HG03060 (cell line): ENCODE results near the gene PCDH15.

Source experiments
- ATAC-seq: cut with Tn5 transposase; IDR thresholded peaks from one replicate; pipeline ENCODE4 v1.9.1; 2021; ENCODE audit warnings: low read depth, moderate number of reproducible peaks; ENCODE audit not compliant: unreplicated experiment

Gene PCDH15

GRCh38 chr10:53765311-53765710, 1035.7 kb downstream of the PCDH15 start:
- no peak for ATAC-seq

- ATAC-seq: no peak
Observed at GRCh38 chr10:53754596-53755250, 1046.3 kb downstream of the PCDH15 start.
